Measurements from ENCODE around the gene GABRR2. TPM values are rescaled to one million over a fixed set of nuclear protein-coding genes. Genes with fewer than 3 reads are reported as not detected.

GABRR2 gene
- total RNA-seq, 1 donor: not detected

DNA sequence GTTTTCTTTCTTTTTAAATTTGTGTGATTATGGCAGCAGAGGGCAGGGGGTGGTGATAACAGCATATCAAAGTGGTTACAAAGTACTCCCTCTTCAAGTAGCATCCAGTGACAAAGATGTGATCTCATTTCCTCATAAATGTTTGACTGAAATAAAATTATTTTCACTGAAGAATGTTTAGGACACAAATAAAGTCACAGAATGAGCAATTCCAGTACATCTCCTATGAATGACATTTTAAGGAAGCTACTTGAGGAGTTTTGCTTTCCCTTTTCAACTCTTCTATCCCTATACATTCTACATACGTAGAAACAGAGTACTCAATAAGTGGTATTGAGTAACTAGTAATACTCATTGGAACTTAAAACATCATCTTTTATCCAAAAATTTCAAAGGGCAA lies 13.9 kb upstream of the GABRR2 start:
- H2AFZ ChIP-seq (ENCODE audit: low read length): no peak overlapping the region
- peaks cover 43% of the 10 kb centered on the region for H3K36me3 ChIP-seq (ENCODE audit: insufficient read depth, low read length)
- TF ChIP-seq, protein P1, sequence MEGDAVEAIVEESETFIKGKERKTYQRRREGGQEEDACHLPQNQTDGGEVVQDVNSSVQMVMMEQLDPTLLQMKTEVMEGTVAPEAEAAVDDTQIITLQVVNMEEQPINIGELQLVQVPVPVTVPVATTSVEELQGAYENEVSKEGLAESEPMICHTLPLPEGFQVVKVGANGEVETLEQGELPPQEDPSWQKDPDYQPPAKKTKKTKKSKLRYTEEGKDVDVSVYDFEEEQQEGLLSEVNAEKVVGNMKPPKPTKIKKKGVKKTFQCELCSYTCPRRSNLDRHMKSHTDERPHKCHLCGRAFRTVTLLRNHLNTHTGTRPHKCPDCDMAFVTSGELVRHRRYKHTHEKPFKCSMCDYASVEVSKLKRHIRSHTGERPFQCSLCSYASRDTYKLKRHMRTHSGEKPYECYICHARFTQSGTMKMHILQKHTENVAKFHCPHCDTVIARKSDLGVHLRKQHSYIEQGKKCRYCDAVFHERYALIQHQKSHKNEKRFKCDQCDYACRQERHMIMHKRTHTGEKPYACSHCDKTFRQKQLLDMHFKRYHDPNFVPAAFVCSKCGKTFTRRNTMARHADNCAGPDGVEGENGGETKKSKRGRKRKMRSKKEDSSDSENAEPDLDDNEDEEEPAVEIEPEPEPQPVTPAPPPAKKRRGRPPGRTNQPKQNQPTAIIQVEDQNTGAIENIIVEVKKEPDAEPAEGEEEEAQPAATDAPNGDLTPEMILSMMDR (IDR thresholded peaks at IDR 0.05; ENCODE audit: extremely low read depth, low read depth, low read length): no peak
- no peaks in the 10 kb centered on the region for H3K27me3 ChIP-seq (ENCODE audit: insufficient read depth, low read length)
- no peaks in the 10 kb centered on the region for H3K9me3 ChIP-seq (ENCODE audit: low read depth, low read length)
- no peak for DNase-seq (ENCODE audit: insufficient read length, low spot score, missing footprints)
- H3K27ac ChIP-seq (ENCODE audit: low read depth, low read length): no peak overlapping the region
- no peaks in the 10 kb centered on the region for H3K79me2 ChIP-seq (ENCODE audit: insufficient read depth, low read length)
- no peaks in the 10 kb centered on the region for H4K20me1 ChIP-seq (ENCODE audit: insufficient read depth, low read length)
- H3K4me1 ChIP-seq (ENCODE audit: insufficient read depth, low read length): no peaks in the 10 kb centered on the region
- no peak overlapping the region for H3K4me3 ChIP-seq (ENCODE audit: insufficient read depth, low read length)
- no peak overlapping the region for H3K4me2 ChIP-seq (ENCODE audit: insufficient read depth, low read length)

DNA sequence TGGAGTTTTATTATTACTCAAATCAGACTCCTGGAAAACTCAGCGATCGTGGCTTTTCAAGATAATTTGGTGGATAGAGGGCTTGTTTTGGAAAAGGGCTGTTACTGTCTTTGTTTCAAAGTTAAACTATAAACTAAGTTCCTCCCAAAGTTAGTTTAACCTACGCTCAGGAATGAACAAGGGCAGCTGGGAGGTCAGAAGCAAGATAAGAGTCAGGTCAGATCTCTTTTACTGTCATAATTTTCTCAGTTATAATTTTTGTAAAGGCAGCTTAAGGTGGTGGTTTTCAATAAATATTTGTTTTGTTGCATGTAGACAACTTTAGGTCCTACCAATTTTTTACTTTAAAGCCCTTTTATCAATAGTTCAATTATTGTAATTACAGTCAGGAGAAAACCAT lies 9.2 kb upstream of the GABRR2 start:
- H3K4me1 ChIP-seq (ENCODE audit: insufficient read depth, low read length): no peaks in the 10 kb centered on the region
- no peaks in the 10 kb centered on the region for H3K27me3 ChIP-seq (ENCODE audit: insufficient read depth, low read length)
- H3K9me3 ChIP-seq (ENCODE audit: low read depth, low read length): no peaks in the 10 kb centered on the region
- H3K4me3 ChIP-seq (ENCODE audit: insufficient read depth, low read length): no peak overlapping the region
- H3K4me2 ChIP-seq (ENCODE audit: insufficient read depth, low read length): no peak overlapping the region
- no peaks in the 10 kb centered on the region for H3K79me2 ChIP-seq (ENCODE audit: insufficient read depth, low read length)
- H3K36me3 ChIP-seq (ENCODE audit: insufficient read depth, low read length): peaks cover 15% of the 10 kb centered on the region
- TF ChIP-seq, protein P1 (IDR thresholded peaks at IDR 0.05; ENCODE audit: extremely low read depth, low read depth, low read length): no peak
- no peak for DNase-seq (ENCODE audit: insufficient read length, low spot score, missing footprints)
- H4K20me1 ChIP-seq (ENCODE audit: insufficient read depth, low read length): no peaks in the 10 kb centered on the region
- no peak overlapping the region for H3K27ac ChIP-seq (ENCODE audit: low read depth, low read length)
- no peak overlapping the region for H2AFZ ChIP-seq (ENCODE audit: low read length)

DNA sequence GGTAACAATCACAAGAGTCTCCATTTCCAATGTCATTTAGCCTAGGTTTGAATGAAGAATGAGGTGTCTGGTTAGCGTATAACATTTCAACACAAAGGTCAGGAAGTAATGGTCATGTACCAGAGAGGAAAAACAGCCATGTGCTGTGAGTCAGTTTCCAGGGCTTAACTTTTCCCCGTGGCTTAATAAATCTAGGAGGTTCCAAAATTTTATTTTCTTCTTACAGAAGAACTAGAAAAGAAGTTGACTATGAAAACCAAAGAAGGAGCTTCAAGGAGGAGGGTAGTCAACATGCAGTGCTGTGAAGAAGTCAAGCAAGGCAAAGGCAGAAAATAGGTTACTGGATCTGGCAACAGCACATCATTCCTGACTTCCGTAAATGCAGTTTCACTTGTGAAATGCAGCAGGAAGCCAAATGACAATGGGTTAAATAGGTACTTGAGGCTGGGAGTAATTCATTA lies 8.4 kb upstream of the GABRR2 start:
- no peak overlapping the region for H3K4me2 ChIP-seq (ENCODE audit: insufficient read depth, low read length)
- peaks cover 9% of the 10 kb centered on the region for H3K36me3 ChIP-seq (ENCODE audit: insufficient read depth, low read length)
- no peaks in the 10 kb centered on the region for H4K20me1 ChIP-seq (ENCODE audit: insufficient read depth, low read length)
- TF ChIP-seq, protein P1 (IDR thresholded peaks at IDR 0.05; ENCODE audit: extremely low read depth, low read depth, low read length): no peak
- no peak overlapping the region for H3K4me3 ChIP-seq (ENCODE audit: insufficient read depth, low read length)
- no peaks in the 10 kb centered on the region for H3K4me1 ChIP-seq (ENCODE audit: insufficient read depth, low read length)
- H3K79me2 ChIP-seq (ENCODE audit: insufficient read depth, low read length): no peaks in the 10 kb centered on the region
- no peak for DNase-seq (ENCODE audit: insufficient read length, low spot score, missing footprints)
- H2AFZ ChIP-seq (ENCODE audit: low read length): no peak overlapping the region
- H3K27me3 ChIP-seq (ENCODE audit: insufficient read depth, low read length): no peaks in the 10 kb centered on the region
- H3K9me3 ChIP-seq (ENCODE audit: low read depth, low read length): no peaks in the 10 kb centered on the region
- H3K27ac ChIP-seq (ENCODE audit: low read depth, low read length): no peak overlapping the region

DNA sequence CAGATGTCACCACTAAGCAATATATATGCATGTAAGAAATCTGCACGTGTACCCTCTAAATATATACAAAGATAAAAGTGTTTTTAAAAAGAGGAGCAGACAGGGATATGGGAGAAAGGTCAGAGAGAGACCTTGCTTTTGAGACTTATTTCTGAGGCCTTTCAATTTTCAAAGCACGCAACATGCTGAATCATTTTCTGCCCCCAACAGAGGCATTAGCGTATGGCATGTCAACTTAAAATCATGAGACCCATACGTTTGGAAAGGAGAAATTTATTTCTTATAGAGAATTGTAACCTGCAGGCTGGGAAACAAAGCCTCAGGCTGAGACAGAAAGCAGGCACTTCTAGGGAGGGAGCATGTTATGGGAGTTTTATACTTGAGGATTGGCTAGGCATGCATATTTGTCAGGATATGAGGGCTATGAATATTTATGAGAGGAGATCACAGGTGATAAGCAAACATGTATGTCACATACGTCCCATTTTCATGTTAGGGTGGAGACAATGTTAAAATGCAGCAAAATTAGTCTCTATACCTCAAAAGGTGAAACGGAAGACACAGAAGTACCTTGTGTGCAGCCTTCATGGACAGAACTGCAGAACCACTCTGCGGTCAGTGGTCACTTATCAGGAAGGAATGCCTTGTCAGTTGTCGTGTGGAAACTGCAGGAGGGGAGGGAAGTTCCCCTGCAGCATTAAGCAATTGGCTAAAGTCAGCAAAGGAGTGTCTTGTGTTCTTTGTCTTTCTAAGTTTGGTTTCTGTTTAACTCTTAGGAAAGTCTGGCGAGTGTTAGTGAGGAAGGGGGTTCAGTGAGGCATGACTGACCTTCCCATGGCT lies 6.3 kb upstream of the GABRR2 start:
- Histone ChIP-seq H3K4me2 (ENCODE audit: insufficient read depth, low read length) (no peak overlapping the region), H3K36me3 (ENCODE audit: insufficient read depth, low read length) (peaks cover 3% of the 10 kb centered on the region), H3K79me2 (ENCODE audit: insufficient read depth, low read length) (no peaks in the 10 kb centered on the region), H3K27ac (ENCODE audit: low read depth, low read length) (no peak overlapping the region), H3K27me3 (ENCODE audit: insufficient read depth, low read length) (no peaks in the 10 kb centered on the region), H3K9me3 (ENCODE audit: low read depth, low read length) (no peaks in the 10 kb centered on the region), H2AFZ (ENCODE audit: low read length) (no peak overlapping the region), H3K4me3 (ENCODE audit: insufficient read depth, low read length) (no peak overlapping the region), H4K20me1 (ENCODE audit: insufficient read depth, low read length) (no peaks in the 10 kb centered on the region), H3K4me1 (ENCODE audit: insufficient read depth, low read length) (no peaks in the 10 kb centered on the region)
- no peak for DNase-seq (ENCODE audit: insufficient read length, low spot score, missing footprints)
- TF ChIP-seq, protein P1 (IDR thresholded peaks at IDR 0.05; ENCODE audit: extremely low read depth, low read depth, low read length): no peak
